Hematopoietic multipotent progenitor cell treated with erythropoietin and hydrocortisone succinate and interleukin-3 and kit ligand, for 17 days (in vitro differentiated cells): ENCODE data around the gene CHST13.
A peak's percentile ranks its signal among the peaks of the same experiment; 100 is the strongest.

Source experiments
- DNase-seq: peaks from one replicate; pipeline ENCODE4 v3.0.0-alpha.2; 2015; ENCODE audit warnings: low spot score

The CHST13 gene, protein sequence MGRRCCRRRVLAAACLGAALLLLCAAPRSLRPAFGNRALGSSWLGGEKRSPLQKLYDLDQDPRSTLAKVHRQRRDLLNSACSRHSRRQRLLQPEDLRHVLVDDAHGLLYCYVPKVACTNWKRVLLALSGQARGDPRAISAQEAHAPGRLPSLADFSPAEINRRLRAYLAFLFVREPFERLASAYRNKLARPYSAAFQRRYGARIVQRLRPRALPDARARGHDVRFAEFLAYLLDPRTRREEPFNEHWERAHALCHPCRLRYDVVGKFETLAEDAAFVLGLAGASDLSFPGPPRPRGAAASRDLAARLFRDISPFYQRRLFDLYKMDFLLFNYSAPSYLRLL

DNA sequence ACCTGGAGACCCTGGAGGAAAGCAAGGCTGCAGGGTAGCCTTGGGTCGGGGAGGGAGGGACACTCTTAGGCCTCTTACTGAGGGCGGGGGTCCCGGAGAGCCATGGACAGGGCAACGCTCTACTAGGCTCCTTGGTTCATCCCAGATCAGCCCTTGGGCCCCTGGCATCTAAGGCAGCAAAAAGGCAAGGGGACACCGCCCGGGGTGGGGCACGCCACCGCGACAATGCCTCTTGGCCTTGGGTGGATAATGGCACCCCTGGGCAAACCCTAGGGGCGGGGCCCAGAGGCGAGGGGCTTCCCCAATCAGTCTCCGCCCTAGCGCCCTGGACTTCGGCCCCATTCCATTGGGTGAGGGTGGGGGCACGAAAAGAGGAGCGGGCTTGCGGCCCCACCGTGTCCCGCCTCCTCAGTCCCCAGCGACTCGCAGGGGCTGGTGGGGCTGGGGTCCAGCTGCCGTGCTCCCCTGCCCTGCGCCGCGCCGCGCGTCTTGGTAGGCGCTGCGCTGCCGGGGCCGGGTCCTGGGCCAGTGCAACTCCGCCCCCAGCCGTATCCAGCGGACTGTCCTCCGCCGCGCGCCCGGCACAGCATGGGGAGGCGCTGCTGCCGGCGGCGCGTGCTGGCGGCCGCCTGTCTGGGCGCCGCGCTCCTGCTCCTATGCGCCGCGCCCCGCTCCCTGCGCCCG, at the start of gene CHST13:
CHST13 (plus strand) TSS at position 411 of the 684 bp plus-strand sequence; CDS start at position 589, 178 bp downstream.
- no peak for DNase-seq

DNA sequence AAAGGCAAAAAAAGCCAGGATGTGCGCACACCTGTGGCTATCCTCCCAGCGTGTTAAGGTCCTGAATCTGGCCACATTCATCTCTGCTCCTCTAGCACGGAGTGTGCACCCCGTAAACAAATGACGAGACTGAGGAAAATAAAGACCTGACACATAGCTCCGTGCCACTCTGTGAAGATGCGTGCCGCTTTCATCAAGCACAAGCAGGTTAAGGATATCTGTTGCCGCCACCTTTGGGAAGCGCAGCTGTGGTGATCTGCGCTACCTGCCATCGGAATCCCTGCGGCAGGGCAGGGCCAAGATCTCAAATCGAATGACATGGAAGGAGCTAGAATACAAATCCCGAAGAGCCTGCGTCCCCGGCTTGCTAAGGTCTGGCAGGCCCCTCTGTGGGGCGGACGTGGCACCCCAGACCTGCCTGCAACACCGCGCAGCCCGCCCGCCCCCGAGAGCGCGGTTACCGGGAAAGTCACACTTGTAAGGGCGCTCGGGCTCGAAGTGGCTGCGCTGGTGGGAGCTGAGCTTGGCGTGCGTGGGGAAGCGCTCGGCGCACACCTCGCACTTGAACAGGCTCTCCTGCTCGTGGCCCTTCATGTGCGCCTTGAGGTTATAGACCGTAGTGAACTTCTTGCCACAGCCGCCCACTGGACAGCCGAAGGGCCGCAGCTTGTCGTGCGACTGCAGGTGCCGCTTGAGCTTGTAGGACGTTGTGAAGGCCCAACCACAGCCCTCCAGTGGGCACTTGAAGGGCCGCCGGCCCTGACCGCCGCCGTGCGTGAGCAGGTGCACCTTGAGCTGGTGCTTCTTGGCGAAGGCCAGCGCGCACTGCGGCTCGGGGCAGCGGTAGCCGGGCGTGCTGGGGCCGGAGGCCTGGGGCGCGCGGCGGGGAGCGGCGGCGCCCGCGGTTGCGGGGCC, 49.2 kb upstream of the CHST13 start:
- peak; percentile 49 for DNase-seq

DNA sequence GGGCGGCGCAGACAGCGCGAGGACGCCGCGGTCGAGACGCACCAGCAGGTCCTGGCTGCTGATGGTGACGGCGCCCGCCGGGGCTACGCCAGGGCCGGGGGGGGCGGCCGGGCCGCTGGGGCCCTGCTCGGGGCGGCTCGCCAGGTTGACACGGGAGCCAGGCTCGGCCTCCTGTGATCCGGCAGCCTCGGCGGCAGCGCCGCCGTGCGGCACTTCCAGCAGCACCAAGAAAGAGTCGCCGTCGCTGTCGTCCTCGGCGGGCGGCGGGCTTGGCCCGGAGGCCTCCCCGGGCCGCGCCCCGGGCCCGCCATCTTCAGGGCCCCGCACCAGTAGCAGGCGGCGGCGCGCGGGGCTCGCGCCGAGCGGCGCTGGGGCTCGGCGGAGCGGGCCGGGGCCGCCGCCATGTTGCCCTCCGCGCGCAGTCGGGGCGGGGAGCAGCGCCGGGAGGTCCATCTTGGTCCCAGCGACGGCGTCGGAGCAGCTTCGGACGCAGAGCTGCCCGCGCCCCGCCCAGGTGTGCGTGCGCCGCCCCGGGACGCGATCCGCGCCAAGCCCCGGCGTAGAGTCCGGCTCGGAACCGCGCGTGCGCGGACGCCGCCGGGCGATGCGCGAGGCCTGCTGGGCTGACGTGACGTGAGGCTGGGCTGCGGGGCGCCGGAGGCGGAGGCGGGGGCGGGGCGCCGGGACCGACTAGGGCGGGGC, 48.4 kb upstream of the CHST13 start, which contains the start of gene ZXDC:
ZXDC (minus strand) TSS at position 479 of the 702 bp plus-strand sequence; CDS start at position 453, 26 bp downstream.
- peak; percentile 96 for DNase-seq

DNA sequence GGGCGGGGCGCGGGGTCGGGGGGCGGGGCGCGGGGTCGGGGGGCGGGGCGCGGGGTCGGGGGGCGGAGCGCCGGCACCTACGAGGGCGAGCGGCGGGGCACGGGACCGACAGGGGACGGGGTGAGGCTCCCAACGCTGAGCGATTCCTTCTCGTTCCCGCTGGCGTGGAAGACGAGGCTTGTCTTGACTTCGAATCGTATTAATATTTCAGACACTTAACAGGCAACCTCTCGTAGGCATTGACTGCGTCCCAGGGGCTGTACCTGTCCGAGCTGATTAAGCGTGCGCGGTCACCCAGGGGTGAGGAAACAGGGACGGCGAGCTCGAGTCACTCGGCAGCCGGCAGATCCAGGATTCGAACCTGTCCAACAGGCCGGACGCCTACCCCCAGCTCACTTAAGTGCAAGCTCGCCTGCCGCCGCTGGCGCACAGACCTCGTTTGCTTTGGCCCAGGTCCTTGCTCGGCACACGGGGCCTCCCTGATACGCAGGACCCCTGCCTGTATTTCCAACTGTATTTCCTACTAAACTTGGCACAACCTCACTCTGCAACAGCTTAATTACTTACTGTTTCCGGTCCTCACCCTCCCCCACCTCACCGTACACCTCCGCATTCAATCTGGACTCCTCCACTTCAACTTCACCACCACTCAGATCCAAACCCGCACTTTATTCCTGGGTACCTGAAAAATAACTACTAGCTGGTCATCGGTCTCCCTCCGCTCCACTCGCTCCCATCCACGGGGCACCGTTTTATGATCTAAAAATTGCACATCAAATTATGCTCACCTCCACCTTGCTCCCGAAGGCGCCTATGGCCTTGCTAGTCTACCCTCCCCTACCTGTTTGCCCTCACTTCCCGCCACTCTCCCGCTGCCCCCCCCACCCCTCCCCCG, 47.5 kb upstream of the CHST13 start:
- DNase-seq = peak; percentile 77

DNA sequence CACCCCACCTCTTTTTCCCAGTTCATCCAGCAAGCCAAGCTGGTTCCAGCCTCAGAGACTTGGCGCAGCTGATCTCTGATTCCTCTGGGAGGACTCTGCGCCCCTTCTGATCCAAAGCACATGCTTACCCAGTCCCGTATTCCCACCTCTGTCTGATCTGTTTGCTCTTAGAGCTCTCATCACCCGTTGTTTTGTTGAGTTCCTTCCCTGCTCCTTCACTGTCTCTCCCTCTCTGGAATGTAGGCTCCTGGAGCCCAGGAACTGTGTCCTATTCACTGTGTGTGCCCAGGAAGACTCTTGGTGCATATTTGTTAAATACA, 46.9 kb upstream of the CHST13 start:
- no peak for DNase-seq

DNA sequence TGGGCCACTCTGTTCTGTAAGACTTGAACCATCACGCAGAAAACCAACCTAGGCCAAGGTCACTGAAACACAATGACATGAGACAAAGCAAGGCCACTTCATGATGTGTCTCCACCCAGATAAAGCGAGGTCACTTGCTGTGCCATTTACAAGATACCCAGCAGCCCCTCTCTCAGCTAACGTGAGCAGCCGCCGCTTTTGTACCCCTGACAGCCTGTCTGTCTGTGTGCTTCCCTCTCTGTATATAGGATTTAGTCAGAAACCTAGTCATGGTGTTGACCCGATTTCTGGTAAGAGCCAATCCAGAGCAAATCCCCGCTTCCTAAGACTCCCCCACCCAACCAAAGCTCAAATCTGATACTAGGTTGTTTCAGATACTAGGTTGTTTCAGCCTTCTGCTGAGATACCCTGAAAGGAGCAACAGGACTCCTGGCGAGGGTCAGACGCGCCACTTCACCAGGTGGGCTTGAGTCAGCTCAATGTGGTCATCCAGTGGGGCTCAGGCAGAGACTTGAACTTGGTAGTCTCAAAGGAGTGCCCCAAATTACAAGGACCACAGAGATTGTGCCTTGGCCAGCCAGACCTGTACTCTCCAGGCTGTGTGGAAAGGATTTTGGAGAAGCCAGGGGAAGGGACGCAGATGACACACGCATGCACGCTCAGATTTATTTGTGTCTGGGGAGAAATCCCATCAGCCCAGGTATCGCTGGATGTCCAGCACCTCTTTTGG, 45.2 kb upstream of the CHST13 start:
- no peak for DNase-seq

DNA sequence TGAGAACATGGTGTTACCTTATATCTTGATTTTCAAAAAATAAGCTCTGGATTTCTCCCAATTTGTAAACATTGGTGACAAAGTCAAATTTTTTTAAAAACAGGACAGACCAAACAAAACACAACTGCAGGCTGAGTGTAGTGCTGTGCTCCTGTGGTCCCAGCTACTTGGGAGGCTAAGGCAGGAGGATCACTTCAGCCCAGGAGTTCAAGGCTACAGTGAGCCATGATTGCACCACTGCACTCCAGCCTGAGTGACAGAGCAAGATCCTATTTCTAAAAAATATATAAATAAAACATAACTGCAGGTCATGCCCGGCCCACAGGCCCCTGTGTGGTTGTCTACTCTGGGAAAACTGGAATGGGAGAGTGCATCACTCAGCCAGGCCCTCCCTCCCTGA, 44.3 kb upstream of the CHST13 start:
- no peak for DNase-seq

DNA sequence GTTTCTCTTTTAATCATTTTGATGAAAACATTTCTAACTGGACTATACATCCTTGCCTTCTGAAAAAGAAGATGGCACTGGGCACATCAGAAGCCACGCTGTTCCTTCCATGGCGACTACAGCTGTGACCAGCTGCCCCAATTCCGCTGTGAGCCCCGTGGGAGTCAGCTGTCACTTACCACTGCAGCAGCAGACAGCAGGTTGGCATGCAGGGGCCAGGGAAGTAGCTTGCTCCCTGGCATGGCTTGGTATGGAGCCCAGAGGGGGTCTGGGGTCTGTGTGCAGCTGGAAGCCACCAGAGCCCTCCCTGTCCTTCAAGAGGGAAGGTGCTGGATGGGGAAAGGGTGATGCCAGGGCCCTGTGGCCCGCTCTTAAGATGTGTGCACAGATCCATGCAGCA, 43.7 kb upstream of the CHST13 start:
- no peak for DNase-seq

DNA sequence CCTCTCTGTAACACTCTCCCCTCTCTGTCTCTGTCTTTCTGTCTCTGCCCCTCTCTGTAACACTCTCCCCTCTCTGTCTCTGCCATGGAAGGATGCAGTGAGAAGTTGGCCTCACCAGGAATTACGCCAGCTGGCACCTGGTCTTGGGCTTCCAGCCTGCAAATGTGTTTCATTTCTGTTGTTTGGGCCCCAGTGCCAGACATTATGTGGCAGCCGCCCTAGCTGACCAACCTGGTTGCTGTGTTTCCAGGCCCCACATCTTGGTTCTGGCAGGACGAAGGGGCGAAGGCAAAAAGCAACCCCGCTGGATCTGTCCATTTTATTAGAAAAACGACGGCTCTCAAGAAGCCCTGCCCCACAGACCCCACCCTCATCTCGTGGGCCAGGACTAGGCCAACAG, 43.1 kb upstream of the CHST13 start:
- no peak for DNase-seq

DNA sequence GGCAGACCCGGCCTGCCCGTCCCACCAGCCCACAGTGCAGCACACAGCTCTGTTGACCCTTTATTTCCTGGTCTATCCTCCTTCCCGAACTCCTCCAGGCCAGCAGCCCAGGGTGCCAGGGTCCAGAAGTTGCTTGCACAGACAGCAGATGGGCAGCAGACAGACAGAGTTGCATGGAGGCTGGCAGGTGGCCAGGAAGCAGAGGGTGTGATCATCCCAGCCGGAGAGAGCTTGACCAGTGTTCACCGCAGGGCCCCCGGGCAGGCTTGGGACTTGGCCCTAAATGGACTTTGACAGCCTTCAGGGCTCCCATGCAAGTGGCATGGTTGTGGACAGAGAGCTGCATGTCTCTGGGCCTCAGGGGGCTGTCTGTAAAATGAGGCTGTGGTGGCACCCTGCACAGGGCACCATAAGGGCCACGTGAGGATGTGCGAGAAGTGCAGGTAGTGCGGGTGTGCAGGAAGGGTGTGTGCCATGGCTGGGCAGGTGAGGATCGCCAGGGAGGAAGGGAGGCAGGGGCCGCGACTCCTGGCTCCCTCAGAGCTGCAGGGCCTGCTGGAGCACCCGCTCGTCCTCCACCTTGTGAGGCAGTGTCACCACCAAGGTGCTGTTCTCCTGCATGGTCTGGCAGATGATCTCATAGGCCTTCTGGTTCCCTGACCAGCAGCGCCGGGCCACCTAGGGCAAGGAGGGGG, 42.0 kb upstream of the CHST13 start:
- DNase-seq = no peak

DNA sequence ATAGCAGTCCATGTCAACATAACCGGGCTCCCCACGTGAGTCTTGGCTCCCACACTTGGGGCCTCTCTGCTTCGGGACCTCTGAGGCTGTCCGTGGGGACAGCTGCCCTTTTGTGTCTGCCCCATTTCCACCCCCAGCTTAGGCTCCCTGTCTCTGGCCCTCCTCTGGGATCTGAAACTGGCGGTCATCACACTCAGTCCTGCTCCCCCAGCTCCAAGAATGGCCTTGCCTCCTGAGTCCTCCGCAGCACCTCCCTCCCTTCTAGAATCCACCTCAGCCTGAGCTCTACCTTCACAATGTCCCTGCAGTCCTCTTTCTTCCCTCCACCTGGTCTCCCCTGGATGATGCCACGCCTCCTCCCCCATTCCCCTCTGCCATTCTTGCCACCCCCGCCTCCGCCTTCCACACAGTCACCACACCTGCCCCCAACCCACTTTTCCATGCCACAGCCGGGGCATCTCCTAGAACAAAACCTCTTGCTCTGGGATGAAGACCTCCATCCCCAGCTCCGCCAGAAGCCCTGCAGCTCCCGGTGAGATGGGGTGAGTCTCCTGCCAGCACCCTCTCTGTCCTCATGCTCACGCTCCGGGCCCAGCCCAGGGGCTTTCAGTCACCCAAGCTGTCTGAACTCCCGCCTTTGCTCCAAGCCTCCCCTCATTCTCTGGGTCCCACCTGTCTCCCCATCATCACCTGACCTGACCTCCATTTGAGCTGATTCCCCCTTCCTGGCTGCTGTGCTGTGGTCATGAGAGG, 41.3 kb upstream of the CHST13 start:
- DNase-seq = no peak

DNA sequence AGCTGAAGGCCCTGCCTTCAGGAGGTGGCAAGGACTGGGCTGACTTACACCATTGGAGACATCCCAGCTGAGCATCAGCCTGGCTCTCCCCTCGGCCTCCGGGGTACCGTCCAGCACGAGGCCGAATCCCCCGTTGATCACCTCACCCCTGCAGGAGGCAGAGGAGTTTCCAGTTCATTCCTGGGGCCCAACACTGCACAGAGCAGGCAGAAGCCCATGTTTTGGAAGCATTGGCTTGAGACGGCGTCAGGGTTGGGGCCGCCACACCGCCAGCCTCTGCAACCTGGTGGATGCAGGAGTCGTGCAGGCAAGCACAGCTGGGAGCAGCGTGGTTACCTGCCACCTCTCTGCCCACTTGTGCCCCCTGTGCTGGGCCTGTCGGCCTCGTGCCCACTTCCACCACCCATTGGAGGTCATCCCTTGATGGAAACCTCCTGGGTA, 40.6 kb upstream of the CHST13 start:
- no peak for DNase-seq

DNA sequence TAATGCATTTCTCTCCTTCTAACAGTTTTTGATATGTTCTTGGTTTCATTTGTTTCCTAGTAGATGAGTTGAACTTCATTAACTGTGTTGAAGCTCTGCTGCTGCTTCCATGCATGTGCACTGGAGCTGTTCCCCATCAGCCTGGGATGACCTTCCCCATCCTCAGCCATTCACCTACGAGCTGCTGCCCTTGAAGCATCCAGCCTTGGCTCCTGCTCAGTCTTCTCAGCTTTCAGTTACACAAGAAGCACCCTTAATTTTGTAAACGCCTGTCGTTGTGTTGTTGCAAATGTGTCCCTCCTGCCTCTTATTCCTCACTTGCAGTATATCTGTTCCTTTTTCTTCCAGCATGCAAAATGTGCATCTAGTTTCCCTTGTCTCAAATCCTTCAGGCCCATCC, 39.8 kb upstream of the CHST13 start:
- no peak for DNase-seq

DNA sequence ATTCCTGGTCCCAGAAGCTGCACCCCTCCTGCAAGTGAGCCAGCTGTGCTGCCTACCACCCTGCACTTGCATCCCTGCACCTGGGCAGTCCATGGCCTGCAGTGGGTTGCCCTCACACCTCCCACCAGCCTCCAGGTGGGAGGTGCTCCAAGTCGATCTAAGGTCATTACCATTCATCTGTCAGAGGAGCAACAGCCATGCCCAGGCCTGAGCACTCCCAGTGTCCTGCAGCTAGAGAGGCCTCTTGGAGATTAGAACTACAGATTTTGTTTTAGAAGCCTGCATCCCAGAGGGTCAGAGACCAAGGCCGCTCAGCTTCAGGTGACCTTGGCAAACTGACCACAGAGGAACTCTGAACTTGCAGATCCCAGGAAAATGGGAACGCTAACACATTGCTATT, 39.3 kb upstream of the CHST13 start:
- no peak for DNase-seq

DNA sequence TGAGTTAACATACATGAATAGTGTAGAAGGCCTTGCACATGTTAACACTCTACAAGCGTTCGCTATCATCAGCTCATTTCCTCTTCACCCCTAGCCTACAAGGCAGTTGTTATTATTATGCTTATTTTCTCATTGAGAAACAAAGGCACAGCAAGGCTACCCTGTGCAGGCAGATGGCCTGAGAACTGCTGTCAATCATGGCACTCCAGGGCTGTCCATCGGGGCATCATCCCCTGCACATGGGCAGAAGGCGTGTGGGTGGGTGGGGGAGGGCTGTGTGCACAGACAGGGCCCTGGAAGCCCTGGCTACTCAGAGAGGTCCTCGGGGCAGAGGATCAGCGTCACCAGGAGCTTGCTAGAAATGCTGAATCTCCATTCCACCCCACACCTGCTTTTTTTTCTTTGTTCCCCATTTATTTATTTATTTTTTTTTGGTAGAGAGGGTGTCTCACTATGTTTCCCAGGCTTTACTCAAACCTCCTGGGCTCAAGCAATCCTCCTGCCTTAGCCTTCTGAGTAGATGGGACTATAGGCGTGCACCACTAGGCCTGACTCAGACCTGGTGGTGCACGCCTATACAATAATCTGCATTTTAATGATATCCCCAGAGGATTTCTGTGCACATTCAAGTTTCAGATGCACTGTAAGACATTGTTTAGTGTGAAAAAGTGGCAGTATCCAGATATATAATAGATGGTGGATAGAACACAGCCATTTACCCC, 38.6 kb upstream of the CHST13 start:
- no peak for DNase-seq

DNA sequence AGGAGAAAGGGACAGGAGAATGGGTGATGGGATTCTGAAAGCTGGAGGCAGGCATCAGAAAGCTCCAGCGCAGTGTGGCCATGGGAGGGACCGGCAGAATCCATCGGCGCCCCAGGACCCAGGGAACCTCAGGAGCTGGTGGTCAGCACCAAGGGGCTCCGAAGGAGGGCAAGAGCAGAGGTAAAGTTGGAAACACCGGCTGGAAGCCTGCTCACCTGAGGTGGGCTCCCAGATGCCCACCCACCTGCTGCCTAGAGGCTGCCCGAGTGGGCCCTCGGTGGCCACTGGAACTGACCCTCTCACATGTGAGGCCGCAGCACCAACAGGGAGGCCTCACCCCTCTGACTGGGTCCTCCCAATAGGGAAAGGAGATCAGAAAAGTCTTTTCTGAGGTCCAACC, 38.0 kb upstream of the CHST13 start:
- no peak for DNase-seq

DNA sequence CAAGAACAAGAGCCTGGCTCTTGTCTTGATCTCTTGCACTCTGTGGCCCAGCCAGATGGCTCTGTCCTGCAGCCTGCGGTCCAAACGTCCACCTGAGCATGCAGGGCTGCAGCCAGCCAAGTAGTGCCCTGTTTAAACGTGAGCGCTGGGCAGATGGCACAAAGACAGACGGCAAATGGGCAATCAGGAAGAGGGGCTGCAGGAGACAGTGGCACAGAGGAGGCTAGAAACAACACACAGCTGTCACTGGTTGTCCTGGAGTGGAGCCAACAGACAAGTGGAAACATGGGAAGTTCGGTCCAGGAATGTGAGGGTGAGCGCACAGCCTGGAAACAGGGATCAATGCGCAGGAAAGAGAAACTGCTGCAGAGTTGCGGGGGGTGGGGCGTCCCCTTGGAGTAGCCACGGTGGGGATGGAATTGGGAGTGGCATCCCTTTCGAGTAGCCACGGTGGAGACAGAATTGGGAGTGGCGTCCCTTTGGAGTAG, 37.6 kb upstream of the CHST13 start:
- DNase-seq = no peak

DNA sequence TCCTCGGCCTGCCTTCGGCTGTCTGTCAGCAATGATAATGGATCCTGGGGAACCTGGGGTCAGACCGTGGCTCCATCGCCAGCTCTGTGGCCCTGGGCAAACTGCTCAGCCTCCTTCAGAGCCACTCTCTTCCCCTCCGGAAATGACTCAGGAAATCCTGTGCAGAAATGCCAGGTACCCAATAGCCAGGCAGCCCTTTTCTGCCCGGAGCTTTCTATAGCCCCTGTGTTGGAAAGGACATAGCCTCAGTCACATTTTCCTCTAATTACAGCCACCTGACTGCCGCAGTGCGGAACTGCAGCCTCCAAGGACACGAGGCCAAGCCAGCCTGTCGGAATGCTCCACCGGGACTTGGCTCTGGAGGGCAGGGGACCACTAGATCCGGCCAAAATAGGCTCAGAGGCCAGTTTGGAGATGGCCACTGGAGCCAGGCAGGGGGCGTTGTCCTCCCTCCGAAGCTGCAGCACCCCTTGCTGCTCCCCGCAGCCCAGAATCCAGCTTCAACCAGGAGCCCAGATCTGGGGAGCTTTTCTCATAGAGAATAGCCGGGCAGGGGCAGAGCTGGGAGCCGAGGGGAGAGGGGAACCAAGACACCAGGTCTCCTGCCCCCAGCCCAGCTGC, 36.7 kb upstream of the CHST13 start:
- DNase-seq = no peak
